ENCODE data around the gene CAPN8. TPM values are rescaled to one million over a fixed set of nuclear protein-coding genes. Genes with fewer than 3 reads are reported as not detected.

The CAPN8 gene
- total and polyA plus RNA-seq, 10 donors = 0.08 to 0.73 TPM; not detected in 8

DNA sequence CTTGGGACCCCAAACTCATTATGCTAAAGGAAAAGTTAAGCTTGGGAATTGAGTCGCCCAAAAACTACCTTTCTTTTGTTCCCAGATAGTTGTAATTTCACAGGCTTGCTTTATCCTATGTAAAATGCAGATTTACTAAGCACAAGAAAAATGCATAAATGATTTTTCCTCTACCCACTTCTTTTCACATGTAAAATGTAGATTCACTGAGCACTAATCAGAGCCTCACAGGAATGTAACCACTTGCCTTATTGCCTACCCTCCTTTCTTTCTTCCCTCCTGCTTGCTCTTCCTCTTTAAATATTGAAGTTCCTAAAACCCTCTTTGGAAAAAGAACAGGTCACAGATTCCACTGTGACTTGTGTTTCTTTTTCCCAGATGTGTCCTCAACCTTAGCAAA lies 18.3 kb downstream of the CAPN8 start:
- no peaks in the 10 kb centered on the region for H3K36me3 ChIP-seq
- DNase-seq = no peak
- H3K9me3 ChIP-seq = no peaks in the 10 kb centered on the region
- H3K27me3 ChIP-seq (replicated peaks in 1 of 7) = peaks cover 0 to 9% (median 0%) of the 10 kb centered on the region in 7 donors
- intact Hi-C loops (cut with DNase I; ENCODE audit: low total_unique reads) = no loop called here
- TF ChIP-seq POLR2AphosphoS5 (IDR thresholded peaks at IDR 0.05) = no peak
- no peak for TF ChIP-seq POLR2A (IDR thresholded peaks at IDR 0.05)
- TF ChIP-seq, protein P1, sequence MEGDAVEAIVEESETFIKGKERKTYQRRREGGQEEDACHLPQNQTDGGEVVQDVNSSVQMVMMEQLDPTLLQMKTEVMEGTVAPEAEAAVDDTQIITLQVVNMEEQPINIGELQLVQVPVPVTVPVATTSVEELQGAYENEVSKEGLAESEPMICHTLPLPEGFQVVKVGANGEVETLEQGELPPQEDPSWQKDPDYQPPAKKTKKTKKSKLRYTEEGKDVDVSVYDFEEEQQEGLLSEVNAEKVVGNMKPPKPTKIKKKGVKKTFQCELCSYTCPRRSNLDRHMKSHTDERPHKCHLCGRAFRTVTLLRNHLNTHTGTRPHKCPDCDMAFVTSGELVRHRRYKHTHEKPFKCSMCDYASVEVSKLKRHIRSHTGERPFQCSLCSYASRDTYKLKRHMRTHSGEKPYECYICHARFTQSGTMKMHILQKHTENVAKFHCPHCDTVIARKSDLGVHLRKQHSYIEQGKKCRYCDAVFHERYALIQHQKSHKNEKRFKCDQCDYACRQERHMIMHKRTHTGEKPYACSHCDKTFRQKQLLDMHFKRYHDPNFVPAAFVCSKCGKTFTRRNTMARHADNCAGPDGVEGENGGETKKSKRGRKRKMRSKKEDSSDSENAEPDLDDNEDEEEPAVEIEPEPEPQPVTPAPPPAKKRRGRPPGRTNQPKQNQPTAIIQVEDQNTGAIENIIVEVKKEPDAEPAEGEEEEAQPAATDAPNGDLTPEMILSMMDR (IDR thresholded peaks at IDR 0.05 in 8 of 11, conservative IDR thresholded peaks at IDR 0.05 in 3 of 11) = no peak
- no peak overlapping the region for H3K27ac ChIP-seq
- H3K4me3 ChIP-seq = no peak overlapping the region
- 68 to 100% (median 81%) methylated on average over 1 of the region's 1 CpG for WGBS, 5 donors
- H3K4me1 ChIP-seq = no peaks in the 10 kb centered on the region

DNA sequence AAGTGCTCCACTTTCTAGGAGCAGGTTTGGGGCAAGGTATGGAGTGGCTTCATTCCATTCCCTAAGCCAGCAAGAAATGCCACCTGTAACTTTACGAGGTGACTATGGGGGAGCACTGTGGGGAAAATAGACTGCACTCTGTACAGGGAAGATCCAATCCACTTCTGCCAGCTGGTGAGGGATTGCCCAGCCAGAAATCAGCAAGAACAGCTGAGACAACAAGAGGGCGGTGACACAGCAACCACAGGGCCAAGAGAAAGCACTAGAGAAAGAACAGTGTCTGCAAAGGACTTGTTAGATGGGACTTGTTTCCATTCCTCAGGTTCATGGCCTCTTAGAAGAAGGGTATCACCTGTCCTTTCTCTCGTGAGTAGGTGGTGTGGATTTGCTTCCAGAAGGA lies 19.6 kb downstream of the CAPN8 start:
- DNase-seq = no peak
- H3K36me3 ChIP-seq = no peaks in the 10 kb centered on the region
- intact Hi-C loops (cut with DNase I; ENCODE audit: low total_unique reads) = no loop called here
- H3K4me3 ChIP-seq = no peak overlapping the region
- no peaks in the 10 kb centered on the region for H3K9me3 ChIP-seq
- TF ChIP-seq, protein P1 (IDR thresholded peaks at IDR 0.05 in 8 of 11, conservative IDR thresholded peaks at IDR 0.05 in 3 of 11) = no peak
- TF ChIP-seq POLR2A (IDR thresholded peaks at IDR 0.05) (no peak), POLR2AphosphoS5 (IDR thresholded peaks at IDR 0.05) (no peak)
- no peak overlapping the region for H3K27ac ChIP-seq
- WGBS, 5 donors = 68 to 83% (median 77%) methylated on average over 3 of the region's 3 CpGs
- H3K27me3 ChIP-seq (replicated peaks in 1 of 7) = peaks cover 0 to 9% (median 0%) of the 10 kb centered on the region in 7 donors
- no peaks in the 10 kb centered on the region for H3K4me1 ChIP-seq

DNA sequence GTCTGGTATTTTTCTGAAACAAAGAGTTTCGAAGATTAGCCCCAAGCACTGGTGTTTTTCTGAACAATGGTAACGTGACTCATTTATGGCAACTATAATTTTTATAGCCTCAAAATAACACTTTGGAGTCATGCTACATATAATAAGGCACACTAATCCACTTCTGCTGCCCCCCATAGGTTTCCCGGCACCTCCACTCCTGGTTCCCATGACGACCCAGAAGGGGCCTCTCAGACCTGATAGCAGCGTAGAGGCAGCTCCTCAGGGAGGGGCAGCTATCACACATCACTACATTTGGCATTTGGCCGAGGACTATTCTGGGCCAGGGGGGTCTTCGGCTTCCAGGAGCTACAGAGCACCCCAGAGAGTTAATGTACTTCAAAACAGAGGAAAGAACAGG lies 23.3 kb downstream of the CAPN8 start:
- DNase-seq = no peak
- no peaks in the 10 kb centered on the region for H3K4me1 ChIP-seq
- 69 to 83% (median 73%) methylated on average over 7 of the region's 7 CpGs for WGBS, 5 donors
- peaks cover 0 to 10% (median 0%) of the 10 kb centered on the region in 8 donors for H3K9me3 ChIP-seq
- no peak overlapping the region for H3K4me3 ChIP-seq
- H3K36me3 ChIP-seq = no peaks in the 10 kb centered on the region
- H3K27ac ChIP-seq = no peak overlapping the region
- intact Hi-C loops (cut with DNase I; ENCODE audit: low total_unique reads) = no loop called here
- TF ChIP-seq POLR2AphosphoS5 (IDR thresholded peaks at IDR 0.05) = no peak
- no peak for TF ChIP-seq POLR2A (IDR thresholded peaks at IDR 0.05)
- TF ChIP-seq, protein P1 (IDR thresholded peaks at IDR 0.05 in 8 of 11, conservative IDR thresholded peaks at IDR 0.05 in 3 of 11) = no peak
- peaks cover 0 to 8% (median 0%) of the 10 kb centered on the region in 7 donors for H3K27me3 ChIP-seq (replicated peaks in 1 of 7)

DNA sequence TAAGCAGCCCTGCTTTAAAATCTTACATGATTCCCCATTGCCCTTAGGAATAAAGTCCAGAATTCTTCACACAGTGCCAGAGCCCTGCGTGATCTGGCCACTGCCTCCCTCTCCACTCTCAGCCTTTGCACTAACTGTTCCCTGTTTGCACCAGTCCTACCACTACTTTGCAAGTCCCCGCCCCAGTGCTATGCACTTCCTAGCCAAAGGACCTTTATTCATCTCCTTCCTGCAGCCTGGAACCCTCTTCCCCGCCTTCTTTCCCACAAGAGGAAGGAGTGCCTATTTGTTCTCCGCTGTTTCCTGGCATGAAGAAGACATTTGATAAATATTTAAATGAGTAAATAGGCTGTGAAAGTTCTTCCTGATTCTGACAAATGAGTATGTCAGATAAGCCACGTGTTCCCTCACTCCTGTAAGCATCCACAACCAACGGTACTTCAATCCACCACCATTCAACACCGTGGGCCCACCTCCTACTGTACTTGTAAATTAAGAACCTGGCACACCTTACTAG lies 23.9 kb downstream of the CAPN8 start:
- TF ChIP-seq POLR2A (IDR thresholded peaks at IDR 0.05) (no peak), POLR2AphosphoS5 (IDR thresholded peaks at IDR 0.05) (no peak)
- TF ChIP-seq, protein P1 (IDR thresholded peaks at IDR 0.05 in 8 of 11, conservative IDR thresholded peaks at IDR 0.05 in 3 of 11) = no peak
- 62 to 76% (median 72%) methylated on average over 7 of the region's 7 CpGs for WGBS, 5 donors
- Histone ChIP-seq H3K27me3 (replicated peaks in 1 of 7) (peaks cover 0 to 11% (median 0%) of the 10 kb centered on the region in 7 donors), H3K4me1 (no peaks in the 10 kb centered on the region), H3K4me3 (no peak overlapping the region), H3K9me3 (peaks cover 0 to 10% (median 0%) of the 10 kb centered on the region in 8 donors), H3K27ac (no peak overlapping the region), H3K36me3 (no peaks in the 10 kb centered on the region)
- DNase-seq = no peak
- intact Hi-C loops (cut with DNase I; ENCODE audit: low total_unique reads) = no loop called here

All from spleen (tissue), 11 donors.